Esophagus squamous epithelium (tissue), 4 donors: ENCODE measurements around the gene KRTAP12-1.

ENCODE experiments used
- CTCF ChIP-seq, 6 experiments: fragments of 450-650 bp in 4 of 6; fragments of 200-600 bp in 2 of 6; sonication (generic) in 2 of 6; IDR thresholded peaks; one replicate each; pipeline ENCODE4 v1.5.1; 2016 to 2019; ENCODE audit warnings: antibody characterized with exemption in 6 of 6, mild to moderate bottlenecking in 4 of 6, moderate library complexity in 4 of 6
- POLR2A ChIP-seq, 4 donors: fragments of 450-650 bp; IDR thresholded peaks; one replicate each; pipeline ENCODE4 v1.6.1; 2017; ENCODE audit warnings: antibody characterized with exemption in 4 of 4, mild to moderate bottlenecking in 4 of 4, moderate library complexity in 3 of 4

- TF ChIP-seq CTCF (IDR thresholded peaks at IDR 0.05) (no peak), POLR2A (IDR thresholded peaks at IDR 0.05) (no peak)
Measured at GRCh38 chr21:44727321-44727720, 45.4 kb upstream of the KRTAP12-1 start.
